Left ventricle myocardium inferior (tissue), 1 donor: ENCODE results near the gene CRYBG2. TPM values are rescaled to one million over a fixed set of nuclear protein-coding genes. Genes with fewer than 3 reads are reported as not detected.
"Not testable (repeated sequence)": the region's sequence is repeated elsewhere in the genome, so short reads cannot be mapped to it uniquely, and the experiment has no call there.

Experiments
- DNase-seq: peaks from one replicate; pipeline ENCODE4 v3.0.0-alpha.2; 2020
- H3K27ac ChIP-seq: fragments of 200-600 bp; replicated peaks from 2 replicates; pipeline ENCODE4 v1.8.0; 2021
- H3K27me3 ChIP-seq: fragments of 200-600 bp; 2 replicates; pipeline ENCODE4 v1.8.0; 2021; ENCODE audit warnings: low read depth
- H3K36me3 ChIP-seq: fragments of 200-600 bp; 2 replicates; pipeline ENCODE4 v1.8.0; 2021
- H3K4me1 ChIP-seq: fragments of 200-600 bp; 2 replicates; pipeline ENCODE4 v1.8.0; 2021
- H3K4me3 ChIP-seq: fragments of 200-600 bp; 2 replicates; pipeline ENCODE4 v1.8.0; 2021; ENCODE audit warnings: mild to moderate bottlenecking, moderate library complexity
- H3K9me3 ChIP-seq: fragments of 200-600 bp; replicated peaks from 2 replicates; pipeline ENCODE4 v1.8.0; 2021
- CTCF ChIP-seq: fragments of 200-600 bp; IDR thresholded peaks from 2 replicates; pipeline ENCODE4 v1.8.0; 2021; ENCODE audit warnings: antibody characterized with exemption, mild to moderate bottlenecking, borderline replicate concordance
- intact Hi-C: fragments of 100-400 bp; cut with micrococcal nuclease; formaldehyde crosslinking; loops from one replicate; pipeline ENCODE4 v1.11.0; 2022
- total RNA-seq: library from RNA; stranded (reverse); fragmentation: NEBNext Ultra II Directional; extraction: Animal tissue kit (Norgen Biotek cat#: 25700); gene quantifications from one replicate; pipeline ENCODE4 v1.2.1, GENCODE V29; 2021
- donor health status: DM: no; HTN: yes; CAD: no; lungs with severe emphysema.

Gene CRYBG2
- total RNA-seq, 1 donor from 2014 or later, result not detected

DNA sequence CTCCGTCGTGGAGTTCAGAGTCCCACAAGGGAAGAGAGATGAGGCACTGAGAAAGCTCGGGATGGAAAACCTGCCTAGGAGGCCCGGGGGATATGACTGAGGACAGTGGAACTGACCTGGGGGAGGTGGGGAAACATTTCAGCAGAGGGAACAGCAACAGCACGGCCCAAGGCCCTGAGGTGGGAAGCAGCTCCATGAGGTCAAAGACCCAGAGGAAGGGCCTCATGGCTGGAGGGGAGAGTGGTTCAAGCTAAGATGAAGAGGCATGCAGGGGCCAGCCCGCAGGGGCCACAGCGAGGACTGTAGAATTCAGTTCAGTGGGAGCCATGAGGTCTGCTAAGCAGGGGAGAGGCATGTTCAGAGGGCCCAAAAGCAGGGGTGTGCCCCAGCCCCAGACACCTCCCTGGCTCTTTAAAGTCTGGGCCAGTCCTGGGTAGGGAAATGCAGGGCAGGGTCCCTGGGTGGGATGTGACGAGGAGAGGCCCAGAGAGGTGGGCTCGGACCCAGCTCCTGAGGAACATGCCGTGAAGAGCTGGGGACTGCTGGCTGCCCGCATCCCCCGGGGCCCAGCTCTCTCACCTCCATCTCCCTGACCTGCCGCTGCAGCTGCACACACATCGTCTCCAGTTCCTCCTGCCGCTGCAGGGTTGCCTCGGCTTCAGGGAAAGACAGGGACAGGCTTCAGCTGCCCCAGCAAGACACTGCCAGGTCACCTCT is 57.4 kb downstream of the CRYBG2 start:
- peaks cover 1% of the 10 kb centered on the region for H3K4me1 ChIP-seq
- H3K9me3 ChIP-seq, result no peaks in the 10 kb centered on the region
- H3K36me3 ChIP-seq, result no peaks in the 10 kb centered on the region
- intact Hi-C loops, result no loop called here
- no peak for DNase-seq
- no peak overlapping the region for H3K4me3 ChIP-seq
- TF ChIP-seq CTCF, result no peak
- H3K27ac ChIP-seq, result no peak overlapping the region
- H3K27me3 ChIP-seq, result no peaks in the 10 kb centered on the region

- intact Hi-C loops, result no loop called here
- H3K4me3 ChIP-seq, result no peak overlapping the region
- H3K36me3 ChIP-seq, result no peaks in the 10 kb centered on the region
- no peak for TF ChIP-seq CTCF
- no peaks in the 10 kb centered on the region for H3K9me3 ChIP-seq
- H3K27ac ChIP-seq, result no peak overlapping the region
- peaks cover 9% of the 10 kb centered on the region for H3K4me1 ChIP-seq
- no peak for DNase-seq
- H3K27me3 ChIP-seq, result no peaks in the 10 kb centered on the region
These were observed 58.5 kb downstream of the CRYBG2 start for GRCh38 chr1:26295194-26296138.

DNA sequence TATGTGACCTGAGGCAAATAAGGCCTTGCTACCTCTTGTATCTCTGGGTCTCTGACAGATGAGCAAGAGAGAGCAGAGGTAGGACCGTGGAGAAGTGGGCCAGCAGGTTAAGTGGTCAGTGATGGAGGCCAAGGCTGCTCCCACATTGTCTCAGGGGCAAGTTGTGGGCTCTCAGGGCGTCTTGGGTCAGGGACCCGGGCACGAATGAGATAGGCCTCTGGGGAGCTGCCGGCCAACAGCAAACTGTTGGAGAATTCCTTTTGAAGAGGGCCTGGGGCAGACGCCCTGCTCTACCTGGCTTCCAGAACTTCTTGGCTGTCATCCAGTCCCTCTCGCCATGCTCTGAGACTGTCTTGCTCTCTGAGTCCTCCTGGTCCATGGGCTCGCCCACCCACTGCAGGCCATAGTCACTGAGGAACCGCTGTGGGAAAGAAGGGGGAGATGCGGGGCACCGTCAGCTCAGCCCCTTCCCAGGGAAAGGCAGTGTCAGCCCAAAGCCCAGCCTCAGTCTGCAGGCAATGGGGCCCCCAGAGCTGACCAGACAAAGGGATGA is 59.9 kb downstream of the CRYBG2 start:
- TF ChIP-seq CTCF, result no peak

DNA sequence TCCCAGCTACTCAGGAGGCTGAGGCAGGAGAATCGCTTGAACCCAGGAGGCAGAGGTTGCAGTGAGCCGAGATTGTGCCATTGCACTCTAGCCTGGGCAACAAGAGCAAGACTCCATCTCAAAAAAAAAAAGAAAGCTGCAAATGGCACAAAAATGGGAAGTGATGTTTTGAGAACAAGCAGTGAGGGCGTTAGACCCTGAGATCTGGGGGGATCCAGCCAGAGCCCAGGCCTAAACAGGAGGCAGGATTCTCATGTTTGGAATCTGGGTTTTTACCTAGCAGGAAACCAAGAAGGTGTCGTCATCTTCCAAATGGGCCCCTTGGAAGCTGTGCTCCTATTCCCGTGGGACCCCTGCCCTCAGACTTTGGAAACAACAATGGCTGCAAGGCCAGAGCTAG is 61.2 kb downstream of the CRYBG2 start:
- H3K27me3 ChIP-seq, H3K27ac ChIP-seq, intact Hi-C loops, H3K4me3 ChIP-seq, H3K36me3 ChIP-seq, DNase-seq, H3K9me3 ChIP-seq: not testable (repeated sequence)
- peaks cover 22% of the 10 kb centered on the region for H3K4me1 ChIP-seq

More for the DNA sequence above, 59.9 kb downstream of the CRYBG2 start:
- Histone ChIP-seq H3K27ac (no peak overlapping the region), H3K4me1 (peaks cover 14% of the 10 kb centered on the region), H3K36me3 (no peaks in the 10 kb centered on the region), H3K4me3 (no peak overlapping the region), H3K9me3 (no peaks in the 10 kb centered on the region), H3K27me3 (no peaks in the 10 kb centered on the region)
- intact Hi-C loops, result no loop called here
- DNase-seq, result no peak

DNA sequence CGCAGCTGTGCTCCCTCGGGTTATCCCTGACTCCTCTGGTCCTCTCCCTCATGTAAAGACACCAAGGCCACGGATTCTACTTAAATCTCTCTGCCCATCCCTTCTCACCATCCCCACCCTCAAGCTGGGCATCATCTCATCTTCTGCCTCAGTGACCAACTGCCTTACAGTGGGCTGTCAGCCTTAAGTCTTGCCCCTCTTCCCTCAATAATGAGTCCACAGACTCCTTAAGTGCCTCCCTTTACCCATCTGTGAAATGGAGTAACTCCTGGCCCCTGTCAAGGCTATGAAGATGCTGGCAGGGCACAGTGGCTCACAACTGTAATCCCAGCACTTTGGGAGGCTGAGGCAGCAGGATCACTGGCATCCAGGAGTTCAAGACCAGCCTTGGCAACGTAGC is 62.0 kb downstream of the CRYBG2 start:
- no peak for TF ChIP-seq CTCF
- Histone ChIP-seq H3K4me1 (peaks cover 30% of the 10 kb centered on the region), H3K36me3 (no peaks in the 10 kb centered on the region), H3K27me3 (no peaks in the 10 kb centered on the region), H3K27ac (no peak overlapping the region), H3K4me3 (no peak overlapping the region), H3K9me3 (no peaks in the 10 kb centered on the region)
- intact Hi-C loops, result no loop called here
- no peak for DNase-seq
